PC-3 (cell line): ENCODE measurements around the gene EEIG1. TPM values are rescaled to one million over a fixed set of nuclear protein-coding genes. Genes with fewer than 3 reads are reported as not detected.

Experiments
- ATAC-seq: fragments of 200-7000 bp; cut with Tn5 transposase; 2 replicates; pipeline ENCODE4 v1.9.1; 2020; ENCODE audit warnings: mild to moderate bottlenecking, moderate library complexity
- BruUV-seq: library from RNA; stranded (reverse); fragments of 400-500 nt; replicated peaks from 2 replicates; lab custom pipeline; 2021; lab: Mats Ljungman, UMichigan
- CTCF ChIA-PET: fragments of 300-600 bp; sonication (Branson Sonifier 250); formaldehyde crosslinking; loops from one replicate; lab custom pipeline; 2022; ENCODE audit warnings: antibody characterized with exemption; lab: Charles Lee
- POLR2A ChIA-PET: fragments of 300-600 bp; sonication (Branson Sonifier 250); formaldehyde crosslinking; loops from one replicate; lab custom pipeline; 2022; ENCODE audit warnings: antibody characterized with exemption; ENCODE audit not compliant: unreplicated experiment; lab: Charles Lee
- DNase-seq: peaks from one replicate; pipeline ENCODE4 v3.0.0-alpha.2; 2015
- H2AFZ ChIP-seq: fragments of 300-600 bp; sonication (generic); 2 replicates; pipeline ENCODE4 v1.6.0; 2016; ENCODE audit warnings: antibody characterized with exemption, low read length
- H3F3A ChIP-seq: fragments of 300-600 bp; sonication (generic); one replicate; pipeline ENCODE4 v1.6.0; 2017; ENCODE audit warnings: antibody characterized with exemption, low read length, control low read depth, mild to moderate bottlenecking; ENCODE audit not compliant: unreplicated experiment
- H3K27ac ChIP-seq: fragments of 300-600 bp; sonication (generic); 2 replicates; pipeline ENCODE4 v1.5.1; 2016; ENCODE audit warnings: mild to moderate bottlenecking, low read length
- H3K27me3 ChIP-seq: fragments of 300-600 bp; sonication (generic); 2 replicates; pipeline ENCODE4 v1.6.1; 2016; ENCODE audit warnings: low read length, mixed read lengths
- H3K36me3 ChIP-seq: fragments of 300-600 bp; sonication (generic); 2 replicates; pipeline ENCODE4 v1.6.1; 2016; ENCODE audit warnings: low read depth, mixed run types, low read length, mixed read lengths
- H3K4me1 ChIP-seq: fragments of 300-600 bp; sonication (generic); 2 replicates; pipeline ENCODE4 v1.5.1; 2016; ENCODE audit warnings: low read length; ENCODE audit not compliant: insufficient read depth
- H3K4me2 ChIP-seq: fragments of 300-600 bp; sonication (generic); 2 replicates; pipeline ENCODE4 v1.6.0; 2016; ENCODE audit warnings: low read length
- H3K4me3 ChIP-seq: fragments of 300-600 bp; sonication (generic); 2 replicates; pipeline ENCODE4 v1.5.1; 2016; ENCODE audit warnings: mild to moderate bottlenecking, low read length, mixed read lengths
- H3K79me2 ChIP-seq: fragments of 300-600 bp; sonication (generic); 2 replicates; pipeline ENCODE4 v1.6.1; 2017; ENCODE audit warnings: low read length, mixed read lengths
- H3K9ac ChIP-seq: fragments of 300-600 bp; sonication (generic); 2 replicates; pipeline ENCODE4 v1.6.0; 2016; ENCODE audit warnings: mild to moderate bottlenecking, low read length
- H3K9me2 ChIP-seq: fragments of 300-600 bp; sonication (generic); replicated peaks from 2 replicates; pipeline ENCODE4 v1.6.1; 2016; ENCODE audit warnings: mixed run types, low read length, mixed read lengths
- H3K9me3 ChIP-seq: fragments of 300-600 bp; sonication (generic); 2 replicates; pipeline ENCODE4 v1.6.1; 2016; ENCODE audit warnings: low read length, mixed read lengths
- H4K20me1 ChIP-seq: fragments of 300-600 bp; sonication (generic); 2 replicates; pipeline ENCODE4 v1.6.1; 2016; ENCODE audit warnings: low read length, mixed read lengths
- CTCF ChIP-seq: fragments of 300-600 bp; sonication (generic); conservative IDR thresholded peaks from 2 replicates; pipeline ENCODE4 v1.5.1; 2017; ENCODE audit warnings: antibody characterized with exemption, low read depth, mild to moderate bottlenecking, low read length
- EZH2 ChIP-seq: fragments of 300-600 bp; sonication (generic); IDR thresholded peaks from one replicate; pipeline ENCODE4 v1.6.1; 2017; ENCODE audit warnings: antibody characterized with exemption, mild to moderate bottlenecking, low read length; ENCODE audit not compliant: unreplicated experiment
- EZH2phosphoT487 ChIP-seq: fragments of 300-600 bp; sonication (generic); IDR thresholded peaks from 2 replicates; pipeline ENCODE4 v1.6.1; 2018; ENCODE audit warnings: mild to moderate bottlenecking, antibody characterized with exemption, low read length, borderline replicate concordance
- intact Hi-C: fragments of 100-400 bp; cut with micrococcal nuclease; formaldehyde crosslinking; loops from 2 replicates; pipeline ENCODE4 v1.9.0; 2023
- total RNA-seq: library from RNA; depleted of rRNA; stranded (reverse); fragments of >200 nt; gene quantifications from 2 replicates; pipeline ENCODE4 v1.2.3, GENCODE V29; 2014

Gene EEIG1
- total RNA-seq, 1 experiment from 2014 or later = 10.8 TPM

- H3F3A ChIP-seq = no peaks in the 10 kb centered on the region
- H3K79me2 ChIP-seq = peaks cover 46% of the 10 kb centered on the region
- ATAC-seq = no peak
- H4K20me1 ChIP-seq = no peaks in the 10 kb centered on the region
- ChIA-PET POLR2A (no interaction called here), CTCF (no interaction called here)
- H3K27me3 ChIP-seq = no peaks in the 10 kb centered on the region
- no TSS peak for BruUV-seq
- H3K9ac ChIP-seq = no peak overlapping the region
- H3K4me3 ChIP-seq = no peak overlapping the region
- no peak overlapping the region for H2AFZ ChIP-seq
- no peaks in the 10 kb centered on the region for H3K9me2 ChIP-seq
- no peak overlapping the region for H3K27ac ChIP-seq
- TF ChIP-seq EZH2phosphoT487 (no peak), EZH2 (no peak), CTCF (no peak)
- no peaks in the 10 kb centered on the region for H3K9me3 ChIP-seq
- H3K4me2 ChIP-seq = no peak overlapping the region
- intact Hi-C loops = no loop called here
- peaks cover 3% of the 10 kb centered on the region; the same call in 1 of the 2 replicates for H3K36me3 ChIP-seq
- H3K4me1 ChIP-seq = peaks cover 22% of the 10 kb centered on the region
- DNase-seq = no peak
These were observed 26.9 kb downstream of the EEIG1 start for GRCh38 chr9:127953768-127954505.

- ATAC-seq = no peak
- H3K4me1 ChIP-seq = peaks cover 22% of the 10 kb centered on the region
- H3K9me2 ChIP-seq = no peaks in the 10 kb centered on the region
- H3K9ac ChIP-seq = no peak overlapping the region
- BruUV-seq = no TSS peak
- H4K20me1 ChIP-seq = no peaks in the 10 kb centered on the region
- H3K4me2 ChIP-seq = no peak overlapping the region
- POLR2A ChIA-PET = no interaction called here
- H3F3A ChIP-seq = no peaks in the 10 kb centered on the region
- intact Hi-C loops = no loop called here
- no peak overlapping the region for H3K4me3 ChIP-seq
- TF ChIP-seq EZH2phosphoT487 (no peak), CTCF (no peak), EZH2 (no peak)
- DNase-seq = no peak
- H3K79me2 ChIP-seq = peaks cover 38% of the 10 kb centered on the region
- H3K36me3 ChIP-seq = peaks cover 3% of the 10 kb centered on the region; the same call in 1 of the 2 replicates
- H3K27me3 ChIP-seq = no peaks in the 10 kb centered on the region
- no peaks in the 10 kb centered on the region for H3K9me3 ChIP-seq
- CTCF ChIA-PET = no interaction called here
- no peak overlapping the region for H2AFZ ChIP-seq
- no peak overlapping the region for H3K27ac ChIP-seq
These were observed 27.6 kb downstream of the EEIG1 start for GRCh38 chr9:127953154-127953553.
